SK-N-MC (cell line): ENCODE data around the gene PHC2.

Source experiments
- DNase-seq: peaks from one replicate; pipeline ENCODE4 v3.0.0-alpha.2; 2011; ENCODE audit warnings: low read depth, low spot score
- H3K27ac ChIP-seq: fragments of 200-600 bp; sonication (generic); 2 replicates; pipeline ENCODE4 v1.5.1; 2016; ENCODE audit warnings: mixed run types
- H3K36me3 ChIP-seq: fragments of 200-600 bp; sonication (generic); 2 replicates; pipeline ENCODE4 v1.6.1; 2017; ENCODE audit warnings: antibody characterized with exemption, low read length, mixed read lengths; ENCODE audit not compliant: insufficient read depth
- H3K4me3 ChIP-seq: fragments of 200-600 bp; sonication (generic); 2 replicates; pipeline ENCODE4 v1.5.1; 2016
- H3K9ac ChIP-seq: fragments of 200-600 bp; sonication (generic); 2 replicates; pipeline ENCODE4 v1.8.0; 2017; ENCODE audit warnings: mixed run types, mixed read lengths; ENCODE audit not compliant: insufficient read length
- H3K9me3 ChIP-seq: fragments of 200-600 bp; sonication (generic); 2 replicates; pipeline ENCODE4 v1.6.1; 2017; ENCODE audit warnings: low read depth, mild to moderate bottlenecking, antibody characterized with exemption, low read length, moderate library complexity, mixed read lengths
- EZH2 ChIP-seq: fragments of 200-600 bp; sonication (generic); IDR thresholded peaks from one replicate; pipeline ENCODE4 v1.6.1; 2017; ENCODE audit warnings: antibody characterized with exemption
- FOXP2 ChIP-seq: optimal IDR thresholded peaks from 2 replicates; pipeline ENCODE3; 2011; ENCODE audit warnings: mild to moderate bottlenecking, moderate library complexity; ENCODE audit not compliant: insufficient read depth; ENCODE audit errors: extremely low read length, control extremely low read depth
- POLR2AphosphoS5 ChIP-seq: IDR thresholded peaks from 2 replicates; pipeline ENCODE4 v1.6.1; 2012; ENCODE audit warnings: mild to moderate bottlenecking, low read depth, low read length, borderline replicate concordance

PHC2 gene

GRCh38 chr1:33286451-33287185, 144.3 kb downstream of the PHC2 start:
- Histone ChIP-seq H3K36me3 (peaks cover 53% of the 10 kb centered on the region), H3K9me3 (no peaks in the 10 kb centered on the region), H3K9ac (no peak overlapping the region), H3K4me3 (no peak overlapping the region), H3K27ac (no peak overlapping the region)
- TF ChIP-seq FOXP2, result no peak
- TF ChIP-seq POLR2AphosphoS5, result no peak
- no peak for TF ChIP-seq EZH2
- DNase-seq, result no peak

GRCh38 chr1:33284049-33284448, 146.8 kb downstream of the PHC2 start:
- TF ChIP-seq EZH2, result no peak
- DNase-seq, result no peak
- H3K9me3 ChIP-seq, result no peaks in the 10 kb centered on the region
- peaks cover 66% of the 10 kb centered on the region for H3K36me3 ChIP-seq
- H3K4me3 ChIP-seq, result no peak overlapping the region
- H3K27ac ChIP-seq, result peak overlapping the region; percentile 35; the same call in 1 of the 2 replicates
- H3K9ac ChIP-seq, result no peak overlapping the region

- no peak for TF ChIP-seq EZH2
- no peak for TF ChIP-seq FOXP2
- TF ChIP-seq POLR2AphosphoS5, result no peak
- no peak overlapping the region for H3K27ac ChIP-seq
- DNase-seq, result no peak
- H3K36me3 ChIP-seq, result peaks cover 62% of the 10 kb centered on the region
- H3K9me3 ChIP-seq, result no peaks in the 10 kb centered on the region
- H3K4me3 ChIP-seq, result no peak overlapping the region
- no peak overlapping the region for H3K9ac ChIP-seq
These were observed 148.1 kb downstream of the PHC2 start for GRCh38 chr1:33282791-33283190.

- no peaks in the 10 kb centered on the region for H3K9me3 ChIP-seq
- no peak for DNase-seq
- H3K27ac ChIP-seq, result no peak overlapping the region
- TF ChIP-seq POLR2AphosphoS5, result no peak
- no peak for TF ChIP-seq FOXP2
- no peak for TF ChIP-seq EZH2
- no peak overlapping the region for H3K4me3 ChIP-seq
- H3K9ac ChIP-seq, result no peak overlapping the region
- peaks cover 60% of the 10 kb centered on the region for H3K36me3 ChIP-seq
These were observed 149.2 kb downstream of the PHC2 start for GRCh38 chr1:33281554-33282303.

GRCh38 chr1:33280091-33280661, 150.7 kb downstream of the PHC2 start:
- H3K9me3 ChIP-seq, result no peaks in the 10 kb centered on the region
- H3K9ac ChIP-seq, result no peak overlapping the region
- no peak overlapping the region for H3K27ac ChIP-seq
- no peak for DNase-seq
- H3K4me3 ChIP-seq, result no peak overlapping the region
- no peak for TF ChIP-seq FOXP2
- TF ChIP-seq EZH2, result no peak
- TF ChIP-seq POLR2AphosphoS5, result no peak
- peaks cover 57% of the 10 kb centered on the region for H3K36me3 ChIP-seq

GRCh38 chr1:33277488-33278084, 153.3 kb downstream of the PHC2 start:
- no peaks in the 10 kb centered on the region for H3K9me3 ChIP-seq
- DNase-seq, result no peak
- H3K27ac ChIP-seq, result no peak overlapping the region
- TF ChIP-seq EZH2 (no peak), FOXP2 (no peak), POLR2AphosphoS5 (no peak)
- H3K4me3 ChIP-seq, result no peak overlapping the region
- H3K36me3 ChIP-seq, result peaks cover 40% of the 10 kb centered on the region
- no peak overlapping the region for H3K9ac ChIP-seq

GRCh38 chr1:33276573-33277298, 154.2 kb downstream of the PHC2 start:
- Histone ChIP-seq H3K27ac (no peak overlapping the region), H3K4me3 (no peak overlapping the region), H3K9ac (no peak overlapping the region), H3K9me3 (no peaks in the 10 kb centered on the region), H3K36me3 (peaks cover 37% of the 10 kb centered on the region)
- no peak for DNase-seq
- TF ChIP-seq POLR2AphosphoS5 (no peak), EZH2 (no peak), FOXP2 (no peak)
